MM.1S (cell line): Measurements from ENCODE around the gene ATP8B1.
"Not testable (repeated sequence)": the region's sequence is repeated elsewhere in the genome, so short reads cannot be mapped to it uniquely, and the experiment has no call there.

Experiments
- DNase-seq: peaks from one replicate; pipeline ENCODE4 v3.0.0-alpha.2; 2015
- H2AFZ ChIP-seq: fragments of 300-600 bp; sonication (generic); 2 replicates; pipeline ENCODE4 v1.6.0; 2016; ENCODE audit warnings: antibody characterized with exemption, low read length
- H3F3A ChIP-seq: fragments of 300-600 bp; sonication (generic); 2 replicates; pipeline ENCODE4 v1.6.1; 2016; ENCODE audit warnings: mild to moderate bottlenecking, antibody characterized with exemption, low read length, moderate library complexity, mixed read lengths; ENCODE audit not compliant: insufficient read depth
- H3K27ac ChIP-seq: fragments of 300-600 bp; sonication (generic); 2 replicates; pipeline ENCODE4 v1.5.1; 2016; ENCODE audit warnings: mild to moderate bottlenecking, low read length
- H3K27me3 ChIP-seq: fragments of 300-600 bp; sonication (generic); replicated peaks from 2 replicates; pipeline ENCODE4 v1.6.0; 2016; ENCODE audit warnings: low read length; ENCODE audit not compliant: insufficient read depth
- H3K36me3 ChIP-seq: fragments of 300-600 bp; sonication (generic); replicated peaks from 2 replicates; pipeline ENCODE4 v1.6.1; 2016; ENCODE audit warnings: mild to moderate bottlenecking, low read length, mixed read lengths; ENCODE audit not compliant: insufficient read depth
- H3K4me1 ChIP-seq: fragments of 300-600 bp; sonication (generic); 2 replicates; pipeline ENCODE4 v1.6.1; 2016; ENCODE audit warnings: low read length, mixed read lengths
- H3K4me2 ChIP-seq: fragments of 300-600 bp; sonication (generic); 2 replicates; pipeline ENCODE4 v1.6.0; 2016; ENCODE audit warnings: low read depth, low read length
- H3K4me3 ChIP-seq: fragments of 300-600 bp; sonication (generic); 2 replicates; pipeline ENCODE4 v1.5.1; 2016; ENCODE audit warnings: low read length, mixed read lengths
- H3K79me2 ChIP-seq: fragments of 300-600 bp; sonication (generic); 2 replicates; pipeline ENCODE4 v1.6.1; 2016; ENCODE audit warnings: mixed run types, low read length, mixed read lengths
- H3K9ac ChIP-seq: fragments of 300-600 bp; sonication (generic); 2 replicates; pipeline ENCODE4 v1.6.1; 2016; ENCODE audit warnings: low read length, mixed read lengths
- H3K9me2 ChIP-seq: fragments of 300-600 bp; sonication (generic); replicated peaks from 2 replicates; pipeline ENCODE4 v1.6.1; 2016; ENCODE audit warnings: mild to moderate bottlenecking, low read length, mixed read lengths; ENCODE audit not compliant: insufficient read depth
- H3K9me3 ChIP-seq: fragments of 300-600 bp; sonication (generic); replicated peaks from 2 replicates; pipeline ENCODE4 v1.6.1; 2016; ENCODE audit warnings: mild to moderate bottlenecking, low read length, mixed read lengths; ENCODE audit not compliant: insufficient read depth
- H4K20me1 ChIP-seq: fragments of 300-600 bp; sonication (generic); 2 replicates; pipeline ENCODE4 v1.6.1; 2016; ENCODE audit warnings: mild to moderate bottlenecking, low read length, moderate library complexity, mixed read lengths; ENCODE audit not compliant: insufficient read depth
- CTCF ChIP-seq: fragments of 300-600 bp; sonication (generic); IDR thresholded peaks from 2 replicates; pipeline ENCODE4 v1.5.1; 2016; ENCODE audit warnings: antibody characterized with exemption, low read length, mixed read lengths
- EZH2 ChIP-seq: fragments of 300-600 bp; sonication (generic); optimal IDR thresholded peaks from 2 replicates; pipeline ENCODE3; 2017; ENCODE audit warnings: low read depth, mild to moderate bottlenecking, antibody characterized with exemption, low read length, mixed read lengths
- EZH2phosphoT487 ChIP-seq: fragments of 300-600 bp; sonication (generic); IDR thresholded peaks from 2 replicates; pipeline ENCODE4 v1.6.1; 2018; ENCODE audit warnings: antibody characterized with exemption, low read length

Gene ATP8B1

GRCh38 chr18:57644540-57644939, 158.6 kb downstream of the ATP8B1 start:
- no peak overlapping the region for H3K4me3 ChIP-seq
- H3K9me2 ChIP-seq, result no peaks in the 10 kb centered on the region
- DNase-seq, result no peak
- no peak overlapping the region for H3K4me2 ChIP-seq
- no peaks in the 10 kb centered on the region for H3K9me3 ChIP-seq
- H3K9ac ChIP-seq, result no peak overlapping the region
- H3K36me3 ChIP-seq, result no peaks in the 10 kb centered on the region
- no peaks in the 10 kb centered on the region for H3K4me1 ChIP-seq
- no peaks in the 10 kb centered on the region for H3K79me2 ChIP-seq
- H4K20me1 ChIP-seq, result no peaks in the 10 kb centered on the region
- no peaks in the 10 kb centered on the region for H3K27me3 ChIP-seq
- no peak overlapping the region for H3K27ac ChIP-seq
- H2AFZ ChIP-seq, result no peak overlapping the region
- H3F3A ChIP-seq, result no peaks in the 10 kb centered on the region
- TF ChIP-seq EZH2phosphoT487, result no peak
- TF ChIP-seq EZH2, result no peak

- H3F3A ChIP-seq, H3K4me2 ChIP-seq, DNase-seq, H3K36me3 ChIP-seq, H4K20me1 ChIP-seq, H3K9me2 ChIP-seq, H3K9me3 ChIP-seq, H3K27me3 ChIP-seq, H3K4me1 ChIP-seq, H3K27ac ChIP-seq, H2AFZ ChIP-seq, H3K4me3 ChIP-seq, H3K9ac ChIP-seq, H3K79me2 ChIP-seq: not testable (repeated sequence)
Observed at GRCh38 chr18:57643726-57644125, 159.4 kb downstream of the ATP8B1 start.

- H3K9ac ChIP-seq, H3K9me2 ChIP-seq, H3K4me1 ChIP-seq, H3K4me2 ChIP-seq, H3K27ac ChIP-seq, H2AFZ ChIP-seq, H4K20me1 ChIP-seq, H3K36me3 ChIP-seq, H3K9me3 ChIP-seq, DNase-seq, H3K4me3 ChIP-seq, H3K27me3 ChIP-seq, H3F3A ChIP-seq, H3K79me2 ChIP-seq: not testable (repeated sequence)
Observed at GRCh38 chr18:57642462-57642861, 160.7 kb downstream of the ATP8B1 start.

- H3K4me2 ChIP-seq, result no peak overlapping the region
- H3K9me3 ChIP-seq, result no peaks in the 10 kb centered on the region
- H4K20me1 ChIP-seq, result no peaks in the 10 kb centered on the region
- no peaks in the 10 kb centered on the region for H3K9me2 ChIP-seq
- no peaks in the 10 kb centered on the region for H3K36me3 ChIP-seq
- H3K4me3 ChIP-seq, result no peak overlapping the region
- H3K79me2 ChIP-seq, result no peaks in the 10 kb centered on the region
- TF ChIP-seq EZH2phosphoT487 (no peak), EZH2 (no peak), CTCF (no peak)
- H3F3A ChIP-seq, result no peaks in the 10 kb centered on the region
- no peak overlapping the region for H3K9ac ChIP-seq
- H3K27me3 ChIP-seq, result no peaks in the 10 kb centered on the region
- H3K4me1 ChIP-seq, result no peaks in the 10 kb centered on the region
- DNase-seq, result no peak
- no peak overlapping the region for H2AFZ ChIP-seq
- no peak overlapping the region for H3K27ac ChIP-seq
Observed at GRCh38 chr18:57640749-57641148, 162.4 kb downstream of the ATP8B1 start.

- H3K27me3 ChIP-seq, result no peaks in the 10 kb centered on the region
- no peaks in the 10 kb centered on the region for H4K20me1 ChIP-seq
- H3K79me2 ChIP-seq, result no peaks in the 10 kb centered on the region
- H3K9ac ChIP-seq, result no peak overlapping the region
- H2AFZ ChIP-seq, result no peak overlapping the region
- H3K27ac ChIP-seq, result no peak overlapping the region
- H3K4me1 ChIP-seq, result no peaks in the 10 kb centered on the region
- H3K9me2 ChIP-seq, result no peaks in the 10 kb centered on the region
- TF ChIP-seq EZH2 (no peak), CTCF (no peak)
- H3F3A ChIP-seq, result no peaks in the 10 kb centered on the region
- H3K4me2 ChIP-seq, result no peak overlapping the region
- no peaks in the 10 kb centered on the region for H3K36me3 ChIP-seq
- H3K9me3 ChIP-seq, result no peaks in the 10 kb centered on the region
- DNase-seq, result no peak
- H3K4me3 ChIP-seq, result no peak overlapping the region
Observed at GRCh38 chr18:57640236-57640635, 162.9 kb downstream of the ATP8B1 start.
